HL-60/S4 treated with phorbol 12-myristate 13-acetate at 8.2 ng/mL for 4 days and 3 days (cell line): Measurements from ENCODE around the gene SLC2A1.

ENCODE experiments used
- in situ Hi-C: fragments of 300-500 bp; cut with MboI; formaldehyde crosslinking; loops from 2 replicates; pipeline ENCODE4 v1.15.0; 2022; ENCODE audit warnings: low sequenced_read_pairs

SLC2A1 gene

GRCh38 chr1:42931911-42932422, 26.7 kb downstream of the SLC2A1 start:
- in situ Hi-C loops: no loop called here

GRCh38 chr1:42931108-42931539, 27.5 kb downstream of the SLC2A1 start:
- in situ Hi-C loops: no loop called here

GRCh38 chr1:42930178-42931107, 28.2 kb downstream of the SLC2A1 start:
- in situ Hi-C loops: no loop called here

DNA sequence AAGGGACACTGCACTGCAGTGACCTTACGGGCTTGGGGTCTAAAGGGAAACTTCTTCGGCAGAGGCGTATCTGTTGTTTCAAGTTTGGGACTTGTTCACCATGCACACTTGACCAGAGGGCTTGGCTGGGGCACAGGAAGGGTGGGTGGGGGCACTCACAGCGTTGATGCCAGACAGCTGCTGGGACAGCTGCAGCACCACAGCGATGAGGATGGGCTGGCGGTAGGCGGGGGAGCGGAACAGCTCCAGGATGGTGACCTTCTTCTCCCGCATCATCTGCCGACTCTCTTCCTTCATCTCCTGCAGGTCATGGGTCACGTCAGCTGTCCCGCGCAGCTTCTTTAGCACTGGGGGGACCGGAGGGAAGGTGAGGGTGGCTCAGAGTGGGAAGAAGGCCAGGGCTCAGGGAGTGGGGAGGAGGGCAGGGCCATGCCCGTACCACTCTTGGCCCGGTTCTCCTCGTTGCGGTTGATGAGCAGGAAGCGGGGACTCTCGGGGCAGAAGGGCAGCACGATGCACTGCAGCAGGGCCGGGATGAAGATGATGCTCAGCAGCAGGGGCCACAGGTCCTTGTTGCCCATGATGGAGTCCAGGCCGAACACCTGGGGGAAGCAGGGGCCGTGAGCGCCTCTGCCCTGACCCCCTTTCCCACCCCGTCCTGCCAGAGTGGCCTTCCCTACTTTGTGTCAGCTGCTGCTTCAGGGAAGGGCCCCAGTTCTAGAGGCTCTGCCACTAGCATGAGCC, 29.1 kb downstream of the SLC2A1 start:
- in situ Hi-C loops: no loop called here

DNA sequence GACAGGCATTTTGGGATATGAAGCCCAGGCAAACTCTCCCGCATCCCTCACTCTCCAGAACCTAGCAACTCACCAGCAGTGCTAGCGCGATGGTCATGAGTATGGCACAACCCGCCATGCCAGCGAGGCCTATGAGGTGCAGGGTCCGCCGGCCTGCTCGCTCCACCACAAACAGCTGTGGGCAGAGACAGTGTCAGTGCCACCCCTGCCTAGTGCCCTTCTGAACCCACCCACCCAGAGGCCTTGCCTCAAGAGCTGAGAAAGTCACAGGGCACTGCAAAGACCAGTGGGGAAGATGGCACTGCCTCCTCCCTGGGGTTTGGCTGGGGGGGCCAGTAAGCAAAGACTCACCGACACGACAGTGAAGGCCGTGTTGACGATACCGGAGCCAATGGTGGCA, 29.8 kb downstream of the SLC2A1 start:
- in situ Hi-C loops: no loop called here

- in situ Hi-C loops: no loop called here
These were observed 30.7 kb downstream of the SLC2A1 start for GRCh38 chr1:42927920-42928505.

DNA sequence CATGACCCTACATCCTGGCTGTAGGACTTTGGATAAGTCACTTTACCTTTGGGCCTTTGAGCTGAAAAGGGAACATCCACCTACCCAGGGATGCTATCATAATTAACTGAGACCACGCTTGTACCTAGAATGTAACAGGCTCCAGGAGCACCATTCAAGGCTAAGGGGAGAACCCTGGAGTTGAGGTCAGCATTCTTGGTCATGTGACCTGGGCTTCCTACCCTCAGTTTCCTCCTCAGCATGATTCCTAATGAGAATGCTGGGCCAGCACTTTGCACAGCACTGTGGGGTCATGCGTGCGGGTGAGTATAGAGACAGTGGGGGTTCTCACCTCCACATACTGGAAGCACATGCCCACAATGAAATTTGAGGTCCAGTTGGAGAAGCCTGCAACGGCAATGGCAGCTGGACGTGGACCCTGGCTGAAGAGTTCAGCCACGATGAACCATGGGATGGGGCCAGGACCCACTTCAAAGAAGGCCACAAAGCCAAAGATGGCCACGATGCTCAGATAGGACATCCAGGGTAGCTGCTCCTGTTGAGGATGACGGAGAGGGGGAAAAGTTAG, 31.3 kb downstream of the SLC2A1 start:
- in situ Hi-C loops: no loop called here

DNA sequence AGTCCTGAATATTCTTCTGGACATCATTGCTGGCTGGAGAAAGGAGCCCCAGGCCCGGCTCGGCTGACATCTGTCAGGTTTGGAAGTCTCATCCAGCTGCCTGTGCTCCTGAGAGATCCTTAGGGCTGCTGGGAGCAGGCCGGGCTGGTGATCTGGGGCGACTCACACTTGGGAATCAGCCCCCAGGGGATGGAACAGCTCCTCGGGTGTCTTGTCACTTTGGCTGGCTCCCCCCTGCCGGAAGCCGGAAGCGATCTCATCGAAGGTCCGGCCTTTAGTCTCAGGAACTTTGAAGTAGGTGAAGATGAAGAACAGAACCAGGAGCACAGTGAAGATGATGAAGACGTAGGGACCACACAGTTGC, 31.8 kb downstream of the SLC2A1 start:
- in situ Hi-C loops: no loop called here

- in situ Hi-C loops: no loop called here
These were observed 32.3 kb downstream of the SLC2A1 start for GRCh38 chr1:42926235-42926878.

- in situ Hi-C loops: loop anchor here (5.0 kb wide), 1 partner anchor 142 kb away; no protein-coding TSS in a partner anchor
These were observed 33.6 kb downstream of the SLC2A1 start for GRCh38 chr1:42924851-42925760.

- in situ Hi-C loops: loop anchor here (5.0 kb wide), 1 partner anchor 143 kb away; no protein-coding TSS in a partner anchor
These were observed 34.4 kb downstream of the SLC2A1 start for GRCh38 chr1:42924082-42924850.

GRCh38 chr1:42923367-42924081, 35.1 kb downstream of the SLC2A1 start:
- in situ Hi-C loops: loop anchor here (5.0 kb wide), 1 partner anchor 144 kb away; no protein-coding TSS in a partner anchor

GRCh38 chr1:42922687-42923366, 35.8 kb downstream of the SLC2A1 start:
- in situ Hi-C loops: loop anchor here (5.0 kb wide), 1 partner anchor 144 kb away; no protein-coding TSS in a partner anchor

DNA sequence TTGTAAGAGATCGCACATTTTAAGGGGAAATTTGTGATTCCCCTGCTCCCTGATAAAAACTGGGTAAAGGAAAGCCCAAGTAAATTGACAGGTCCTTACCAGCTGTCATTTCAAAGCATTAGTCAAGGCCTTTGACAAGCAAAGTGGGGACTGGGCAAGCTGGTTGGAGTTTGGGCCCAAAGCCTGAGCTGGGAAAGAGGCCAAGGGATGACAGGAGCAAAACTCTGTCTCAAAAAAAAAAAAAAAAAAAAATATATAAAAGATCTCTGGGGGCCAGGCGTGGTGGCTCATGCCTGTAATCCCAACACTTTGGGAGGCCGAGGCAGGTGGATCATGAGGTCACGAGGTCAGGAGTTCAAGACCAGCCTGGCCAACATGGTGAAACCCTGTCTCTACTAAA, 36.9 kb downstream of the SLC2A1 start:
- in situ Hi-C loops: loop anchor here (5.0 kb wide), 1 partner anchor 146 kb away; no protein-coding TSS in a partner anchor

GRCh38 chr1:42919651-42920050, 39.0 kb downstream of the SLC2A1 start:
- in situ Hi-C loops: loop anchor here (5.0 kb wide), 1 partner anchor 148 kb away; no protein-coding TSS in a partner anchor

DNA sequence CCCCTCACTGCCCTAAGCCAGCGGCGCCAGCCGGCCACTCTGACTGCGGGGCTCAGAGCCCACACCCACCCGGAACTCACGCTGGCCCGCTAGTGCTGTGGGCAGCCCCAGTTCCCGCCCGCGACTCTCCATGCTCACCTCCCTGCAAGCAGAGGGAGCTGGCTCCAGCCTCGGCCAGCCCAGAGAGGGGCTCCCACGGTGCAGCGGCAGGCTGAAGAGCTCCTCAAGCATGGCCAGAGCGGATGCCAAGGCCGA, 41.5 kb downstream of the SLC2A1 start:
- in situ Hi-C loops: no loop called here

- in situ Hi-C loops: no loop called here
These were observed 43.2 kb downstream of the SLC2A1 start for GRCh38 chr1:42915456-42915855.
